Measurements from ENCODE around the gene SPSB4. TPM values are rescaled to one million over a fixed set of nuclear protein-coding genes. Genes with fewer than 3 reads are reported as not detected.

Gene SPSB4
- total and polyA plus RNA-seq, 4 donors, result 0.19 to 1.9 (median 0.87) TPM

- Histone ChIP-seq H3K36me3 (ENCODE audit: control insufficient read depth in 4 of 4, insufficient read depth in 3 of 4, low read depth in 1 of 4, low read length in 3 of 4) (no peaks in the 10 kb centered on the region), H3K9ac (ENCODE audit: low read depth in 1 of 2, low read length in 2 of 2) (no peak overlapping the region), H3K27ac (ENCODE audit: low read depth in 1 of 2, low read length in 2 of 2) (no peak overlapping the region), H3K4me3 (ENCODE audit: low read depth in 1 of 3, low read length in 3 of 3) (no peak overlapping the region), H3K9me3 (ENCODE audit: control insufficient read depth in 4 of 4, low read length in 3 of 4) (peaks cover 0 to 2% (median 0%) of the 10 kb centered on the region in 4 donors), H3K4me1 (ENCODE audit: control insufficient read depth in 4 of 4, insufficient read depth in 4 of 4, low read length in 3 of 4) (no peaks in the 10 kb centered on the region), H3K27me3 (ENCODE audit: control insufficient read depth in 4 of 4, insufficient read depth in 4 of 4, low read length in 3 of 4) (no peaks in the 10 kb centered on the region)
- DNase-seq (ENCODE audit: low spot score), result no peak
- no peak for TF ChIP-seq REST (IDR thresholded peaks at IDR 0.05)
- no peak for TF ChIP-seq RAD21 (IDR thresholded peaks at IDR 0.05)
- TF ChIP-seq ZBTB33 (IDR thresholded peaks at IDR 0.05), result no peak
- TF ChIP-seq GABPA (IDR thresholded peaks at IDR 0.05 in 1 of 2, conservative IDR thresholded peaks at IDR 0.05 in 1 of 2), result no peak
- no peak for TF ChIP-seq FOXA1 (IDR thresholded peaks at IDR 0.05)
- no peak for TF ChIP-seq CTCF (IDR thresholded peaks at IDR 0.05; ENCODE audit: low read depth, low read length, missing input control)
- no peak for TF ChIP-seq JUND (IDR thresholded peaks at IDR 0.05)
- no peak for TF ChIP-seq FOXA2 (IDR thresholded peaks at IDR 0.05)
- no peak for TF ChIP-seq ATF3 (IDR thresholded peaks at IDR 0.05)
- no peak for TF ChIP-seq EGR1 (IDR thresholded peaks at IDR 0.05; ENCODE audit: low read depth in 2 of 2)
- no peak for TF ChIP-seq HNF4G (IDR thresholded peaks at IDR 0.05)
- TF ChIP-seq SP1 (IDR thresholded peaks at IDR 0.05), result no peak
- no peak for TF ChIP-seq RXRA (IDR thresholded peaks at IDR 0.05)
- no peak for TF ChIP-seq HNF4A (conservative IDR thresholded peaks at IDR 0.05)
- WGBS, result 93% methylated on average over 2 of the region's 2 CpGs
These were observed 55.7 kb downstream of the SPSB4 start for GRCh38 chr3:141106842-141107241.

GRCh38 chr3:141108039-141108438, 56.9 kb downstream of the SPSB4 start:
- Histone ChIP-seq H3K9me3 (ENCODE audit: control insufficient read depth in 4 of 4, low read length in 3 of 4) (peaks cover 0 to 2% (median 0%) of the 10 kb centered on the region in 4 donors), H3K9ac (ENCODE audit: low read depth in 1 of 2, low read length in 2 of 2) (no peak overlapping the region), H3K36me3 (ENCODE audit: control insufficient read depth in 4 of 4, insufficient read depth in 3 of 4, low read depth in 1 of 4, low read length in 3 of 4) (no peaks in the 10 kb centered on the region), H3K27ac (ENCODE audit: low read depth in 1 of 2, low read length in 2 of 2) (no peak overlapping the region), H3K27me3 (ENCODE audit: control insufficient read depth in 4 of 4, insufficient read depth in 4 of 4, low read length in 3 of 4) (no peaks in the 10 kb centered on the region), H3K4me3 (ENCODE audit: low read depth in 1 of 3, low read length in 3 of 3) (no peak overlapping the region), H3K4me1 (ENCODE audit: control insufficient read depth in 4 of 4, insufficient read depth in 4 of 4, low read length in 3 of 4) (no peaks in the 10 kb centered on the region)
- no peak for TF ChIP-seq EGR1 (IDR thresholded peaks at IDR 0.05; ENCODE audit: low read depth in 2 of 2)
- no peak for DNase-seq (ENCODE audit: low spot score)
- 66% methylated on average over 6 of the region's 6 CpGs for WGBS

Data from liver (tissue), 9 donors.